ENCODE measurements around the gene CDK4.

The CDK4 gene

GRCh38 chr12:57727758-57728395 lies 24.2 kb downstream of the CDK4 start:
- Histone ChIP-seq H3K27me3 (no peaks in the 10 kb centered on the region), H3K4me1 (peaks cover 2% of the 10 kb centered on the region; the same call in 1 of the 2 replicates), H3K9me3 (no peaks in the 10 kb centered on the region), H3K4me3 (ENCODE audit: low read depth, low read length) (no peak overlapping the region), H3K36me3 (no peaks in the 10 kb centered on the region)
- no peak for TF ChIP-seq CTCF (IDR thresholded peaks at IDR 0.05; ENCODE audit: low read depth, low read length)
- DNase-seq = no peak

GRCh38 chr12:57726884-57727757 lies 25.0 kb downstream of the CDK4 start:
- TF ChIP-seq CTCF (IDR thresholded peaks at IDR 0.05; ENCODE audit: low read depth, low read length) = peak; percentile 34; the same call in 1 of the 2 replicates
- no peaks in the 10 kb centered on the region for H3K27me3 ChIP-seq
- no peaks in the 10 kb centered on the region for H3K36me3 ChIP-seq
- no peaks in the 10 kb centered on the region for H3K9me3 ChIP-seq
- peak; percentile 57 for DNase-seq
- peak overlapping the region; percentile 89 for H3K4me3 ChIP-seq (ENCODE audit: low read depth, low read length)
- H3K4me1 ChIP-seq = peaks cover 2% of the 10 kb centered on the region; the same call in 1 of the 2 replicates

- DNase-seq = peak; percentile 95
- Histone ChIP-seq H3K4me3 (ENCODE audit: low read depth, low read length) (peak overlapping the region; percentile 89), H3K27me3 (no peaks in the 10 kb centered on the region), H3K4me1 (peaks cover 2% of the 10 kb centered on the region; the same call in 1 of the 2 replicates), H3K36me3 (no peaks in the 10 kb centered on the region), H3K9me3 (no peaks in the 10 kb centered on the region)
- peak; percentile 87 for TF ChIP-seq CTCF (IDR thresholded peaks at IDR 0.05; ENCODE audit: low read depth, low read length)
Observed at GRCh38 chr12:57726151-57726883, 25.8 kb downstream of the CDK4 start.

- no peaks in the 10 kb centered on the region for H3K27me3 ChIP-seq
- TF ChIP-seq CTCF (IDR thresholded peaks at IDR 0.05; ENCODE audit: low read depth, low read length) = no peak
- no peaks in the 10 kb centered on the region for H3K36me3 ChIP-seq
- DNase-seq = no peak
- H3K4me3 ChIP-seq (ENCODE audit: low read depth, low read length) = peak overlapping the region; percentile 89
- H3K9me3 ChIP-seq = no peaks in the 10 kb centered on the region
- H3K4me1 ChIP-seq = peaks cover 2% of the 10 kb centered on the region; the same call in 1 of the 2 replicates
Observed at GRCh38 chr12:57725851-57726150, 26.3 kb downstream of the CDK4 start.

GRCh38 chr12:57724936-57725740 lies 27.0 kb downstream of the CDK4 start:
- Histone ChIP-seq H3K4me3 (ENCODE audit: low read depth, low read length) (no peak overlapping the region), H3K9me3 (no peaks in the 10 kb centered on the region), H3K36me3 (no peaks in the 10 kb centered on the region), H3K27me3 (no peaks in the 10 kb centered on the region), H3K4me1 (peaks cover 2% of the 10 kb centered on the region; the same call in 1 of the 2 replicates)
- DNase-seq = no peak
- TF ChIP-seq CTCF (IDR thresholded peaks at IDR 0.05; ENCODE audit: low read depth, low read length) = no peak

Measured in BE2C (cell line).